NCI-H446 treated with DMSO at 0.1 percent for 48 hours (cell line): Measurements from ENCODE around the gene SHISA6.

ENCODE experiments used
- DNase-seq: peaks from one replicate; lab custom pipeline; 2025; lab: John Stamatoyannopoulos, UW

The SHISA6 gene

DNA sequence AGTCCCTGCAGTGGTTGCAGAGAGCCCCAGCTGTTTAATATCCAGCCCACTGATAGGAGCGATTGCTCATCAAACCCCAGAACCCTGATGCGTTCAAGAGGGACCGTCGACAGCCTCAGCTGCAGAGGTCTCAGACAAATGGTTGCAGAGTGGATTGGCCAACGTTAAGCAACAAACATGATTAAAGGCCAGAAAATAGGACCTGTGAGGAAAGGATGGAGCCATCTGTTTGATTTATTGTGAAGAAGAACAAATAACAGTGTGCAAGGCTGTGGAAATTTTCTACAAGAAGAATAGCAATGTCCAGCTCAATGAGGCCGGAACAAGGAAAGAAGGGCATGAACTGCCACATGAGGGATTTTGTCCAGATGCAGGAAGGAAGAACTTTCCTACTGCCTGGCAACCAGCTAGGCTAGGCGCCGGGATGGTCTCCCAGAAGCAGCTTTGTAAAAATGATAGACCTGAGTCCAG, 218.9 kb downstream of the SHISA6 start:
- no peak for DNase-seq

- no peak for DNase-seq
Measured at GRCh38 chr17:11461993-11462548, 221.1 kb downstream of the SHISA6 start.

DNA sequence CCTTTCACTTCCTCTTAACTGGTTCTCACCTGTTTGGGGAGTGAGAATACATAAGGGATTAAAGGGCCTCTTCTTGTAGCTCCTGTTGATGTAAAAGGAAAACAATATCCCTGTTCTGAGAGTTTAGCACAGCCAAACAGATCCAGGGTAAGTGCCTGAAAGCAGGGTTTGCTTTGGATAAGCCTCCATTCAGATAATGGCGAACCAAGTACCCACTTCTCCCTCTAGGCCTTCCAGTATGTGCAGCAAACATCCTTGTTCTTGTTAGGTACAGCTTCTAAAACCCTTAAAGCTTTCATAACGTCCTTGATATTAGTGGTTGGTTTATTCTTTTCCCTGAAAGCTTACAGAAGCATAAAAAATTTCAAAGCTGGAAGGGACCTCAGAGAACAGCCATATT, 226.6 kb downstream of the SHISA6 start:
- DNase-seq, result no peak

DNA sequence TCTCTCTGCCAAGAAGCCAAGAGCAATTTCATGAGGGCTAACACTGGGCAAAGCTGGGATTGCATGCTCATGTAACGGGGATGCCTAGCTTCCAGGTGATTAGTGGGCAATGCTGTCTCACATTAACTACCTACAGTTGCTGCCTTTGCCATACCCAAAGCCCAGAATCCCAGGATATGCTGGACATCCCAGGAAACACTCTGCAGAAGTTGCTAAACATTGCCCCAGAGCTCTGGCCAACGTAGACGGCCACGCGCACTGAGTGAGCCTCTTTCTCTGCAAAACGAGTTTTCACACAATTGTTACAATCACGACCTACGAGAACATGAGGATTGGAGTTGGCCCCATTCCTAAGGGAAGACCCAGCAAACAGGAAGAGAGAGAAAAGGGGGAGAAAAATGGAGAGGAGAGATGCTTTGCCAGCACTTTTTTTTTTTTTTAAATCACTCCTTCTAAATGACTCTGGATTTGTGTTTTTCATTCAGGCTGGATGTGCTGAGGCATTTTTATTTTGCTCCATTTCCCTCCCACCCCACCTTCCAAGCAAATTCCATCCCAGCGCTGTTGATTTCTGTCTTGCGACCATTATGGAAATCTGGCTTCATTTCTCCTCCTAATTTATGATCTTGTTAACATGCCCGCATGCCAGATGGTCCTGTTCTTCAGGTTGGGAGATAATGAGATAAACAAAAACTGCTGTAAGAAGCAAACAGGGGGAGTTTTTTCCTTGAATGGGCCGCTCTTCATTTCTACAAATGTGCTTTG, 244.5 kb downstream of the SHISA6 start:
- DNase-seq, result no peak

DNA sequence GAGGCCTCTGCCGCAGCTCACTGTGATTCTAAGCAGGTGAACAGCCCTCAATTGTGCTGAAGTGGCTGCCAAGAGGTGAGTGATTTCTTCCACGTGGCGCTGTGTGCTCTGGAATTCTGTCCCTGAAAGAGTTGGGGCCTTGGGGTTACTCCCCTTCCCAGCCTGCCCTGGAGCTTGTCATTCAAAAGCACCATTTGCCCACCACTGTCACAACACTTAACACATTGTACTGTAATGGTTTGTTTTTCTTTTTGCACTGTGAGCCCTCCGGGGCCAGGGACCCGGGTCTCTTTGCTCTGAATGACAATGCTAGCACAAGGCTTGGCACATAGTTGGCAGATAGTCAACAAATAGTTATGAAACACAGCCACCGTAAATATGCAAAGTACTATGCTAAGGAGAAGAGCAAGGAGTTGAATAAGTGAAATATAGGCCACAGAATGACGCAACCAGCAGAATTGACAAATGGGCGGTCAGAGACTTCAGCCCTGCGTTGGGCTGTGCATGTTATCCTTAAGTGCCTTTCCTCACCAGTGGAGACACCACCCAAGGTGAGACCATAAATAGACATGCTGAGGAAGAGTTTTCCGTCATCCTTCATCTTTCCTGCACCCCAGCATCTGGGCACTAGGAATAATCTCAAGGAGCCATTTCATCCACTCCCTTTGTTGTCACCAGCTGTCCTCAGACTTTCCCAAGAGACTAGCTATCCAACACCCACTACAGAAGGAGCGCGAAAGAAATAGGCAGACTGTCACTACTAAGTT, 245.3 kb downstream of the SHISA6 start:
- no peak for DNase-seq

- no peak for DNase-seq
Measured at GRCh38 chr17:11486868-11487310, 245.9 kb downstream of the SHISA6 start.

- no peak for DNase-seq
Measured at GRCh38 chr17:11487469-11487868, 246.5 kb downstream of the SHISA6 start.

DNA sequence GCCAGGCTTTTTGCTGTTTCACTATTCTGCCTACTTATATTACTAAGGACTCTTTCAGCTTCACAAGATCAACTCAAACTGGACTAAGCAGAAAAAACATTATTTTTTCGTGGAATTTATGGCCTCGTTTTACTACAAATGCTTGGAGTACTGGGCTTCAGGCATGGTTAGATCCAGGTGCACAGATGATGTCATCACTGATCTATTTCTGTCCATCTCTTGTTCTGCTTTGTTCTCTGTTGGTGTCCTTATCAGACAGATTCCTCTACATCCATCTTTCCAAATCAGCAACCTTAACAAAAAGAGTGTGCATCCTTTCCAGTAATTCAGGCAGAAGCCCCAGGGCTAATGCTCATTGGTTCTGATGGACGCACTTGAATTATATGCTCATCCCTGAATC, 247.4 kb downstream of the SHISA6 start:
- no peak for DNase-seq

DNA sequence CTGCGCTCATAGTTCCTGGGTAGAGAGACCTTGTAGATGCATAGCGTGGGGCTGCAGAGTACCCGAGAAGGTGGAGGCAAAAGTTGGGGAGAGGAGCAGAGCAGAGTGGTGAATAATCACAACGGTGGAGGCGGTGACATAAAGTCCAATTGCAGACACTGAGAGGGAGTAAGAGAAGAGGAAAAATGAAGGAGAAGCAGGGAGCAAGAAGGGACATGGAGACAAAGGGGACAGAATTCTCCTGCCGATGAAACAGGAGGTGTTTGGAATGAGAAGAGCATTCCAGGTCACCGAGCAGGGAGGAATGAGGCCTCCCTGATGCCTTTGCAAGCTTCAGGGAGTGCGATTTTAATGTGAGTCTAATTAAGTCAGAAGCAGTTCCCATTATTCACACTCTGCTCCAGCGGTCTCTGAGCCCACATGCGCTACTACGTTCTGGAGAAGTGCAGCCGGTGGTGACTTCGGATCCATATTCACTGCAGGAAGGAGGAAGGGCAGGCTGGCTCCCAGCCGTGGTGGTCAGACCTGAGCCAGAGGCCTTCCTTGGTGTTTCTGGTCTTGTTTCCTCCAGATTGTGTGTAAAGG, 249.2 kb downstream of the SHISA6 start:
- no peak for DNase-seq

DNA sequence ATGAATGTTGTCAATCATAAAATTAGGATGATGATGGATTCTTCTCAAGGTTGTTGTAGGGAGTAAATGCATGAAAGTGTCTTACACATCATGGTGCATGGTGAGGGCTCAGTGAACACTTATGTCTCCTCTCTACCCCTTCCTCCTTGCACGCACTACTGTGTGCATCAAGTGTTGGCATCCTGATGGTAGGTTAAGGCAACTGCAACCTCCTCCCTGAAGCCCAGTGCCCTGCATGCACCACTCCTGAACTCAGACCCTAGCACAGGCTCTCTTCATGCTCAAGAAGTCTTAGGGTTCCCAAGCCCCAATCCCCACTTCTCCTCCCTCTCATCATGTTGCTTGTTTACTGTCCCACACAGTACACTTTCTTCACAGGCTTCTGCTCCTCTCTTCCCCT, 251.5 kb downstream of the SHISA6 start:
- DNase-seq, result no peak

DNA sequence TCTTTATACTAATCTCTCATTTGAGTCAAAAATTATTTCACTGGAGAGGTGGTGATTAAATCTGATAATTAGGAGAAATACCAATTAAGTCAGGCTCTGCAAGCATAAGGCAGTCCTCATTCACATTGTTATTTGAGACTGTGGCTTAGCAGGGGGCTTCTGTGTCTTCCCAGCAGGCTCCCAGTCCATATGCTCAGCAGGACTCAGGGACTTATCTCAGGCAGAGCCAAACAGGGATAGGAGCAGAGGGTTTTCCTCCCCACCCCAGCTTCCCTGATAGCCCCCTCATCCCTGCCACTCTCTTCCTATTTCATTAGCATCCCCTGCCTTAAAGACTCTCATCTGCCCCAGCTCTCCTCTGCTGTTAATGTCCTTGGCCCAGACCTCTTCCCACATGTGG, 252.9 kb downstream of the SHISA6 start:
- no peak for DNase-seq

DNA sequence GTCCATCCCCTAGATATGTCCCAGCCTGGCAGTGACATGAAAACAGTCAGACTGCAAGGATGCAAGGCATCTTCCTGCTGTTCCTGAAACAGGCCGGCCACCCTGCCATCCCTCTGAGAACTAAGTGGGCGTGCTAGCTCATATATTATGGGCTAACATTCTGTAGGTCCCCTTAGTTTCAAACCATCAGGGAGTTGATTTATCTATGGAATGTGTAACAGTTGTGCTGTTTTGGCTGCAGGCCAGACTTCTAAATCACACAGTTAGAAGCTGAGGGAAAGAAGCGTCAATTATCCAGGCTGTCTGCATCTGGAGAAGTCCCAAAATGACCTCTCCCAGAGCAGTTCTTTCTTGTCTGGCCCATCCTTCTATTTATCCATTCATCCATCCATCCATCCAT, 254.6 kb downstream of the SHISA6 start:
- DNase-seq, result no peak

DNA sequence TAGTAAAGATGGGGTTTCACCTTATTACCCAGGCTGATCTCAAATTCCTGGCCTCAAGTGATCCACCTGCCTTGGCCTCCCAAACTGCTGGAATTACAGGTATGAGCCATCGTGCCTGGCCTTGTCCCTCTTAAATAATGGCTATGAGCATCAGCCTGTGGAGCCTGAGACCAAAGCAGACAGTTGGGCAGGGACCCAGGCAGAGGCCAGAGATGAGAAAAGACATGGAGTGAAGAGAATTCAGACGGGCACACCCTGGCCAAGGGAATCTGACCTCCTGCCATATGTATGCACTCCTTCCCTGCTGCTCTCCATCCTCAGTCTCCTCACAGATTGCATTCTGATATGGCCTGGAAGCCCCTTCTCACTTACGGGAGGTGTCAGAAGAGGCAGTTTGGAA, 258.9 kb downstream of the SHISA6 start:
- no peak for DNase-seq

- DNase-seq, result no peak
Measured at GRCh38 chr17:11503308-11504035, 262.5 kb downstream of the SHISA6 start.

- DNase-seq, result no peak
Measured at GRCh38 chr17:11506635-11507034, 265.6 kb downstream of the SHISA6 start.

DNA sequence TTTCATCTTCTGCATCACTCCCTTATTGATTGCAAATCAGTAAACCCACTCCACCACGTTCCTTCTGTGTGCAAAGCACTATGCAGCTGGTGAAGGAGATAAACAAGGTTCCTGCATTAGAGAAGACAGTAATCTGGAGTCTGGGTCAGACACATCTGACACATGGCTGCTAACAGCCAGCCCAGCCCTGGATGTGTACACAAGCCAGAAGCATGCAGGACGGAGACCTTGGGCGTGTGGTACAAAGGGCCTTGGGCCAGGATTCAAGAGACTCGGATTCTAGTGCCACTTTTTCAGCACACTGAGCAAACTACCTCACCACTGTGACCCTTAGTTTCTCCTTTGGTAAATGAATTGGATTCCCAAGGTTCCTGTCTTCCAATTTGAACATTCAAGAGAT, 270.7 kb downstream of the SHISA6 start:
- DNase-seq, result no peak

DNA sequence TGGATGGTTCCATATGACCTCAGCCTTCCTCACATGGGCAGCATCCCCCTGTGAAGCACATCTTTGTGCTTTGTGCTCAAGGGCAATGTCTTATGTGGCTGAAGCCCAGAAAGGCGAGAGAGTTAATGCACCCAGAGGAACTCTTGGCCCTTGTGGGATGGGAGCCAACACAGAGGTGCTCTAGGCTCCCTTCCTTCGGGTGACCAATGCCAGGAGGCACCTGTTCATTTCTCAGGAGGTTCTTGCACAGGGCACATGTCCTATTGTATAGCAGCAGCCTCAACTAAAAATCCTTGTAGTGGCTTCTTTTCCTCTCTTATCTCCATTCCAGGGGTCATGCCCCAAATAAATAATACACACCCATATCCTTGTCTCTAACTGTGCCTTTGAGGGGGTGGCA, 273.6 kb downstream of the SHISA6 start:
- DNase-seq, result no peak

- DNase-seq, result no peak
Measured at GRCh38 chr17:11514981-11515680, 274.1 kb downstream of the SHISA6 start.

DNA sequence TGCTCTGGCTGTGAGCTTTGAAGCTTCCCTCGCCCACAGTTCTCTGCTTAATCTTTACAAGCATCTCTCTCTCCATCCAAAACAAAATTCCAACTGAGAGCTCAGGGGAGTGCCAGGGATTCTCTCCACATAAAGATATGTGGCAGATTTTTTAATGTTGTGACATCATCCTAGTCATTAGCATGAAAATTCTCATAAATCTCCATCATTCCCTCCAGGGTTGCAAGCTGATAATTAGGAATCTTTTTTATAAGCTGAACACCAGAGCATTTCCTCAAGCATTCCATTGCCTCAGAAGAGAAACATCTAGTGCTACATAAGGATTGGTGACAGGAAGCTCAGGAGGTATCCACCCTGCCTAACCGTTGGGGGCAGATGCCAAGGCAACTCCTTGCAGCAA, 274.9 kb downstream of the SHISA6 start:
- DNase-seq, result no peak

GRCh38 chr17:11535231-11535630, 294.2 kb downstream of the SHISA6 start:
- DNase-seq, result no peak

GRCh38 chr17:11538366-11538765, 297.4 kb downstream of the SHISA6 start:
- no peak for DNase-seq
